MM.1S (cell line): ENCODE data around the gene ANXA11.

Source experiments
- DNase-seq: peaks from one replicate; pipeline ENCODE4 v3.0.0-alpha.2; 2015
- H2AFZ ChIP-seq: fragments of 300-600 bp; sonication (generic); 2 replicates; pipeline ENCODE4 v1.6.0; 2016; ENCODE audit warnings: antibody characterized with exemption, low read length
- H3F3A ChIP-seq: fragments of 300-600 bp; sonication (generic); 2 replicates; pipeline ENCODE4 v1.6.1; 2016; ENCODE audit warnings: mild to moderate bottlenecking, antibody characterized with exemption, low read length, moderate library complexity, mixed read lengths; ENCODE audit not compliant: insufficient read depth
- H3K27ac ChIP-seq: fragments of 300-600 bp; sonication (generic); 2 replicates; pipeline ENCODE4 v1.5.1; 2016; ENCODE audit warnings: mild to moderate bottlenecking, low read length
- H3K27me3 ChIP-seq: fragments of 300-600 bp; sonication (generic); replicated peaks from 2 replicates; pipeline ENCODE4 v1.6.0; 2016; ENCODE audit warnings: low read length; ENCODE audit not compliant: insufficient read depth
- H3K36me3 ChIP-seq: fragments of 300-600 bp; sonication (generic); replicated peaks from 2 replicates; pipeline ENCODE4 v1.6.1; 2016; ENCODE audit warnings: mild to moderate bottlenecking, low read length, mixed read lengths; ENCODE audit not compliant: insufficient read depth
- H3K4me1 ChIP-seq: fragments of 300-600 bp; sonication (generic); 2 replicates; pipeline ENCODE4 v1.6.1; 2016; ENCODE audit warnings: low read length, mixed read lengths
- H3K4me2 ChIP-seq: fragments of 300-600 bp; sonication (generic); 2 replicates; pipeline ENCODE4 v1.6.0; 2016; ENCODE audit warnings: low read depth, low read length
- H3K4me3 ChIP-seq: fragments of 300-600 bp; sonication (generic); 2 replicates; pipeline ENCODE4 v1.5.1; 2016; ENCODE audit warnings: low read length, mixed read lengths
- H3K79me2 ChIP-seq: fragments of 300-600 bp; sonication (generic); 2 replicates; pipeline ENCODE4 v1.6.1; 2016; ENCODE audit warnings: mixed run types, low read length, mixed read lengths
- H3K9ac ChIP-seq: fragments of 300-600 bp; sonication (generic); 2 replicates; pipeline ENCODE4 v1.6.1; 2016; ENCODE audit warnings: low read length, mixed read lengths
- H3K9me2 ChIP-seq: fragments of 300-600 bp; sonication (generic); replicated peaks from 2 replicates; pipeline ENCODE4 v1.6.1; 2016; ENCODE audit warnings: mild to moderate bottlenecking, low read length, mixed read lengths; ENCODE audit not compliant: insufficient read depth
- H3K9me3 ChIP-seq: fragments of 300-600 bp; sonication (generic); replicated peaks from 2 replicates; pipeline ENCODE4 v1.6.1; 2016; ENCODE audit warnings: mild to moderate bottlenecking, low read length, mixed read lengths; ENCODE audit not compliant: insufficient read depth
- H4K20me1 ChIP-seq: fragments of 300-600 bp; sonication (generic); 2 replicates; pipeline ENCODE4 v1.6.1; 2016; ENCODE audit warnings: mild to moderate bottlenecking, low read length, moderate library complexity, mixed read lengths; ENCODE audit not compliant: insufficient read depth
- EZH2 ChIP-seq: fragments of 300-600 bp; sonication (generic); optimal IDR thresholded peaks from 2 replicates; pipeline ENCODE3; 2017; ENCODE audit warnings: low read depth, mild to moderate bottlenecking, antibody characterized with exemption, low read length, mixed read lengths
- EZH2phosphoT487 ChIP-seq: fragments of 300-600 bp; sonication (generic); IDR thresholded peaks from 2 replicates; pipeline ENCODE4 v1.6.1; 2018; ENCODE audit warnings: antibody characterized with exemption, low read length
- TF ChIP-seq, protein P1 (sequence below): fragments of 300-600 bp; sonication (generic); IDR thresholded peaks from 2 replicates; pipeline ENCODE4 v1.5.1; 2016; ENCODE audit warnings: antibody characterized with exemption, low read length, mixed read lengths

Gene ANXA11

DNA sequence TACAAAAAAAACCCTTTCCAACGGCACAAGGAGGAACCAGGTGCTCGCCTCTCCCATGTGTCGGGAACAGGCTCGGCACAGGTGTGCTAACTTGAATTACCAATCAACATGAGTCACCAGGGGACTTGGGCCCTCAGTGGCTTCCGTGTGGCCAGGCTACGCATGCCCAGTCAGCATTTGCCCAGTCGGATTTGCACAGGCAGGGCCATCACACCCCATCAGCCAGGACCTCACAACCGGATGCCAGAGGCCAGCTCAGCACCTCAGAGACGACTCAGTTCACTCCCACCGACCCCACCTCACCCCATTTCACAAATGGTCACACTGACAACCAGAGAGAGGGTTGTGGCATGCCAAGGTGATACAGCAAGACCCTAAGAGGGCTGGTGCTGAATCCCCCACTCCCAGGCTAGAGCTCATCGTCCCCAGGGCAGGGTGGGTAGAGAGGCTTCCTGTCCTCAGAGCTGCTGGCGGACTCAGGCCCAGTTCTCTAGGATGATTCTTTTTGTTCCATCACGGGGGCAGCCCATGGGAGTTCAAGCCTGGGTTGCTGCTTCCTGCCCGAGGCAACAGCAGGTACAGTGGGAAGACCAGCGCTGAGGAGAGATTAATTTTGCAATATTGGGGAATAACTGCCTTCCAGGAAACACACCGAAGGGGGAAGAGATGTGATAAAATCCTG lies 13.6 kb downstream of the ANXA11 start:
- TF ChIP-seq, protein P1, sequence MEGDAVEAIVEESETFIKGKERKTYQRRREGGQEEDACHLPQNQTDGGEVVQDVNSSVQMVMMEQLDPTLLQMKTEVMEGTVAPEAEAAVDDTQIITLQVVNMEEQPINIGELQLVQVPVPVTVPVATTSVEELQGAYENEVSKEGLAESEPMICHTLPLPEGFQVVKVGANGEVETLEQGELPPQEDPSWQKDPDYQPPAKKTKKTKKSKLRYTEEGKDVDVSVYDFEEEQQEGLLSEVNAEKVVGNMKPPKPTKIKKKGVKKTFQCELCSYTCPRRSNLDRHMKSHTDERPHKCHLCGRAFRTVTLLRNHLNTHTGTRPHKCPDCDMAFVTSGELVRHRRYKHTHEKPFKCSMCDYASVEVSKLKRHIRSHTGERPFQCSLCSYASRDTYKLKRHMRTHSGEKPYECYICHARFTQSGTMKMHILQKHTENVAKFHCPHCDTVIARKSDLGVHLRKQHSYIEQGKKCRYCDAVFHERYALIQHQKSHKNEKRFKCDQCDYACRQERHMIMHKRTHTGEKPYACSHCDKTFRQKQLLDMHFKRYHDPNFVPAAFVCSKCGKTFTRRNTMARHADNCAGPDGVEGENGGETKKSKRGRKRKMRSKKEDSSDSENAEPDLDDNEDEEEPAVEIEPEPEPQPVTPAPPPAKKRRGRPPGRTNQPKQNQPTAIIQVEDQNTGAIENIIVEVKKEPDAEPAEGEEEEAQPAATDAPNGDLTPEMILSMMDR: no peak
- TF ChIP-seq EZH2phosphoT487 (no peak), EZH2 (no peak)
- no peaks in the 10 kb centered on the region for H3K9me3 ChIP-seq
- no peaks in the 10 kb centered on the region for H3K9me2 ChIP-seq
- H3K79me2 ChIP-seq: peaks cover 90% of the 10 kb centered on the region
- H4K20me1 ChIP-seq: no peaks in the 10 kb centered on the region
- peak overlapping the region; percentile 71 for H3K4me2 ChIP-seq
- H3K27me3 ChIP-seq: no peaks in the 10 kb centered on the region
- no peak overlapping the region for H2AFZ ChIP-seq
- peak overlapping the region; percentile 5; the same call in 1 of the 2 replicates for H3K4me3 ChIP-seq
- DNase-seq: peak; percentile 95
- peaks cover 64% of the 10 kb centered on the region for H3F3A ChIP-seq
- peak overlapping the region; percentile 86 for H3K27ac ChIP-seq
- H3K4me1 ChIP-seq: peaks cover 77% of the 10 kb centered on the region
- no peaks in the 10 kb centered on the region for H3K36me3 ChIP-seq
- H3K9ac ChIP-seq: peak overlapping the region; percentile 44; the same call in 1 of the 2 replicates

DNA sequence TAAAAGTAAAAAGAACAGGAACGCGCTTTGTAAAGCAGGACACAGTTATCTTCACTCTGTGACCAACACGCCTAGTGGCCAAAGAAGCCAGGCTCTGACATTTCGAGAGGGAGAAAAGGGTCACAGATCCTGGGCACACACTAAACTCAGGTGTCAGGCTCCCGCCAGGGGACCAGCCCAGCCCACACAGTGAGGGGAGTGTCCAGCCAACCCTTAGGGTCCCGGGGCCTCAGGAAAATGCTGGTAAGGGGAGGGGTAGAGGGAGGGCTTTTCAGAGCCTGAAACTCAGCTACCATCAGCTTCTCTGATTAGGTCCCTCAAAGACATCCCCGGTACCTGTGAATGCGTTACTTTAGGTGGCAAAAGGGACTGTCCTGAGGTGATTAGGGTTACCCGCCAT lies 16.6 kb downstream of the ANXA11 start:
- Histone ChIP-seq H3K79me2 (peaks cover 96% of the 10 kb centered on the region), H3K4me1 (peaks cover 57% of the 10 kb centered on the region), H3K27ac (peak overlapping the region; percentile 91), H3K4me3 (peak overlapping the region; percentile 33; the same call in 1 of the 2 replicates), H3K9me2 (no peaks in the 10 kb centered on the region), H3K4me2 (peak overlapping the region; percentile 67), H2AFZ (no peak overlapping the region), H3K9ac (peak overlapping the region; percentile 33; the same call in 1 of the 2 replicates), H3K36me3 (no peaks in the 10 kb centered on the region), H3K9me3 (no peaks in the 10 kb centered on the region), H3F3A (peaks cover 42% of the 10 kb centered on the region), H3K27me3 (no peaks in the 10 kb centered on the region), H4K20me1 (0 out of 2 replicates have a peak, but pooled peaks cover under 1% of the 10 kb centered on the region)
- DNase-seq: no peak
- TF ChIP-seq EZH2phosphoT487: no peak
- no peak for TF ChIP-seq EZH2
- TF ChIP-seq, protein P1: no peak

DNA sequence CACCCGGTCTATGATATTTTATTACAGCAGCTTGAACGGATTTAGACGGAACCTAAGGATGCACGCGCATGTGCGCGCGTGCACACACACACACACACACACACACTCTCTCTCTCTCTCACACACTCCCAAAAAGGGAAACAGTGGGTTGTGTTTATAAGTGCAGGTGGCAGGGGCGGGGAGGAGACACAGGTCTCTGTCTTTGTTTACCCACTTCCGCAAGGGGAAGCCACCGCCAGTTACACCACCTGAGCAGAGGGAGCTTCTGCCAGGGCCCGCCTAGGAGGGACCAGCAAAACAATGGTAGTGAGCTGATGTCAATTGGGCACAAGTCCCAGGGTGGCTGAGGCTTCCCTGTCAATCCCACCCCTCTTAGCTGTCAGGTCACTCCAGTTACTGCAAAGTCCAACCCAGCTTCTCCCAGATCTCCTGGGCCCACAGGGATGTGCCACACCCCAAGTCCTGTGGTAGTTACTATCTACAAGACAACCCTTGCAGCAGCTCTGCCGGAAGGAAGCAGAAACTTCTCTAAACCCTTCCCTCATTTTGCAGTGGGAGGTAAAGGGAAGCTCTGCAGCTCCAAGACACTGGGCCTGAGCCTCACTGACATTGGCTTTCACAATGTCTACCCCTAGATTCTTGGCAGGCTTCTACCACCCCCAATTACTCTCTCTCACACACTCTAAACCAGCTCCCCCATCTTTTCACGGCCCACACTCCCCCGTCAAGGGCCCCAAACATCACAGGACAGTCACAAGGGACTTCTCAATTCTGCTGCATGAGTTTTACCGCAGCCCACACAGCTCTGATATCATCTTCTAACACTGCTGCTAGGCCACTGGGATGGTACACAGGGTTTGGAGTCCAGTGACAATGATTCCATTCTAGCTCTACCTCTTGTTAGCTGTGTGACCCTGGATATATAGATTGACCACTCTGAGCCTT lies 17.6 kb downstream of the ANXA11 start:
- TF ChIP-seq EZH2 (no peak), EZH2phosphoT487 (no peak)
- TF ChIP-seq, protein P1: no peak
- peaks cover 42% of the 10 kb centered on the region for H3F3A ChIP-seq
- H3K9ac ChIP-seq: peak overlapping the region; percentile 64
- no peak overlapping the region for H2AFZ ChIP-seq
- H3K9me2 ChIP-seq: no peaks in the 10 kb centered on the region
- 0 out of 2 replicates have a peak, but pooled peaks cover 7% of the 10 kb centered on the region for H4K20me1 ChIP-seq
- peak; percentile 91 for DNase-seq
- H3K27ac ChIP-seq: peak overlapping the region; percentile 91
- peaks cover 96% of the 10 kb centered on the region for H3K79me2 ChIP-seq
- H3K4me1 ChIP-seq: peaks cover 57% of the 10 kb centered on the region
- H3K9me3 ChIP-seq: no peaks in the 10 kb centered on the region
- H3K36me3 ChIP-seq: no peaks in the 10 kb centered on the region
- H3K27me3 ChIP-seq: no peaks in the 10 kb centered on the region
- peak overlapping the region; percentile 79 for H3K4me2 ChIP-seq
- H3K4me3 ChIP-seq: peak overlapping the region; percentile 44
